IPS-20b (cell line): ENCODE data around the gene HPGD.
A peak's percentile ranks its signal among the peaks of the same experiment; 100 is the strongest.

Experiments
- H3K27ac ChIP-seq: one replicate; pipeline ENCODE4 v1.5.1; 2013; ENCODE audit warnings: low read length
- H3K27me3 ChIP-seq: 2 replicates; pipeline ENCODE4 v1.6.1; 2013; ENCODE audit warnings: mild to moderate bottlenecking, low read length, inconsistent platforms; ENCODE audit not compliant: insufficient read depth
- H3K36me3 ChIP-seq: 2 replicates; pipeline ENCODE4 v1.6.1; 2013; ENCODE audit warnings: low read depth, mild to moderate bottlenecking, inconsistent platforms, low read length, moderate library complexity; ENCODE audit not compliant: insufficient read depth
- H3K4me1 ChIP-seq: 2 replicates; pipeline ENCODE4 v1.6.1; 2013; ENCODE audit warnings: mild to moderate bottlenecking, control low read depth, inconsistent platforms, low read length, moderate library complexity; ENCODE audit not compliant: insufficient read depth
- H3K4me3 ChIP-seq: 2 replicates; pipeline ENCODE4 v1.5.1; 2013; ENCODE audit warnings: mild to moderate bottlenecking, low read length, inconsistent platforms
- H3K9ac ChIP-seq: 2 replicates; pipeline ENCODE4 v1.6.1; 2013; ENCODE audit warnings: low read depth, mild to moderate bottlenecking, inconsistent platforms, low read length, moderate library complexity
- H3K9me3 ChIP-seq: 2 replicates; pipeline ENCODE4 v1.6.1; 2013; ENCODE audit warnings: mild to moderate bottlenecking, low read depth, low read length, inconsistent platforms; ENCODE audit not compliant: insufficient read depth

The HPGD gene

GRCh38 chr4:174524242-174524641 is 2.0 kb upstream of the HPGD start:
- Histone ChIP-seq H3K4me3 (no peak overlapping the region), H3K36me3 (no peaks in the 10 kb centered on the region), H3K27ac (no peak overlapping the region), H3K4me1 (peaks cover 11% of the 10 kb centered on the region), H3K27me3 (peaks cover 41% of the 10 kb centered on the region), H3K9ac (no peak overlapping the region), H3K9me3 (no peaks in the 10 kb centered on the region)

- Histone ChIP-seq H3K9me3 (no peaks in the 10 kb centered on the region), H3K4me1 (peaks cover 10% of the 10 kb centered on the region), H3K4me3 (peak overlapping the region; percentile 87), H3K27ac (no peak overlapping the region), H3K27me3 (peaks cover 41% of the 10 kb centered on the region), H3K9ac (peak overlapping the region; percentile 43; the same call in 1 of the 2 replicates), H3K36me3 (no peaks in the 10 kb centered on the region)
Observed at GRCh38 chr4:174523025-174523693, 871 bp upstream of the HPGD start.

GRCh38 chr4:174521800-174522182 is 497 bp downstream of the HPGD start:
- H3K27me3 ChIP-seq, result peaks cover 41% of the 10 kb centered on the region
- peaks cover 9% of the 10 kb centered on the region for H3K4me1 ChIP-seq
- no peak overlapping the region for H3K27ac ChIP-seq
- H3K4me3 ChIP-seq, result peak overlapping the region; percentile 87
- no peaks in the 10 kb centered on the region for H3K36me3 ChIP-seq
- no peaks in the 10 kb centered on the region for H3K9me3 ChIP-seq
- peak overlapping the region; percentile 43; the same call in 1 of the 2 replicates for H3K9ac ChIP-seq

GRCh38 chr4:174520660-174521059 is 1.6 kb downstream of the HPGD start:
- H3K9ac ChIP-seq, result no peak overlapping the region
- H3K27ac ChIP-seq, result no peak overlapping the region
- peaks cover 9% of the 10 kb centered on the region for H3K4me1 ChIP-seq
- no peaks in the 10 kb centered on the region for H3K36me3 ChIP-seq
- H3K27me3 ChIP-seq, result peaks cover 41% of the 10 kb centered on the region
- H3K4me3 ChIP-seq, result no peak overlapping the region
- H3K9me3 ChIP-seq, result no peaks in the 10 kb centered on the region

- Histone ChIP-seq H3K27ac (no peak overlapping the region), H3K4me1 (peaks cover under 1% of the 10 kb centered on the region; the same call in 1 of the 2 replicates), H3K27me3 (peaks cover 25% of the 10 kb centered on the region), H3K4me3 (no peak overlapping the region), H3K36me3 (no peaks in the 10 kb centered on the region), H3K9ac (no peak overlapping the region), H3K9me3 (no peaks in the 10 kb centered on the region)
Observed at GRCh38 chr4:174517502-174518445, 4.5 kb downstream of the HPGD start.

- Histone ChIP-seq H3K9ac (no peak overlapping the region), H3K4me3 (no peak overlapping the region), H3K4me1 (no peaks in the 10 kb centered on the region), H3K9me3 (no peaks in the 10 kb centered on the region), H3K27me3 (peaks cover 15% of the 10 kb centered on the region), H3K27ac (no peak overlapping the region), H3K36me3 (no peaks in the 10 kb centered on the region)
Observed at GRCh38 chr4:174516794-174517193, 5.5 kb downstream of the HPGD start.

GRCh38 chr4:174516345-174516744 is 5.9 kb downstream of the HPGD start:
- Histone ChIP-seq H3K4me3 (no peak overlapping the region), H3K36me3 (no peaks in the 10 kb centered on the region), H3K9ac (no peak overlapping the region), H3K27ac (no peak overlapping the region), H3K27me3 (peaks cover 10% of the 10 kb centered on the region), H3K9me3 (no peaks in the 10 kb centered on the region), H3K4me1 (no peaks in the 10 kb centered on the region)

GRCh38 chr4:174512745-174513144 is 9.5 kb downstream of the HPGD start:
- H3K9ac ChIP-seq, result no peak overlapping the region
- H3K36me3 ChIP-seq, result no peaks in the 10 kb centered on the region
- no peaks in the 10 kb centered on the region for H3K4me1 ChIP-seq
- no peaks in the 10 kb centered on the region for H3K9me3 ChIP-seq
- no peak overlapping the region for H3K4me3 ChIP-seq
- H3K27ac ChIP-seq, result no peak overlapping the region
- H3K27me3 ChIP-seq, result no peaks in the 10 kb centered on the region

- Histone ChIP-seq H3K9me3 (no peaks in the 10 kb centered on the region), H3K9ac (no peak overlapping the region), H3K27me3 (no peaks in the 10 kb centered on the region), H3K4me3 (no peak overlapping the region), H3K36me3 (no peaks in the 10 kb centered on the region), H3K27ac (no peak overlapping the region), H3K4me1 (no peaks in the 10 kb centered on the region)
Observed at GRCh38 chr4:174505892-174506291, 16.4 kb downstream of the HPGD start.

GRCh38 chr4:174505007-174505406 is 17.3 kb downstream of the HPGD start:
- Histone ChIP-seq H3K9me3 (no peaks in the 10 kb centered on the region), H3K27ac (no peak overlapping the region), H3K4me3 (no peak overlapping the region), H3K36me3 (no peaks in the 10 kb centered on the region), H3K27me3 (no peaks in the 10 kb centered on the region), H3K9ac (no peak overlapping the region), H3K4me1 (no peaks in the 10 kb centered on the region)

GRCh38 chr4:174503079-174503715 is 19.1 kb downstream of the HPGD start:
- H3K27ac ChIP-seq, result no peak overlapping the region
- no peak overlapping the region for H3K4me3 ChIP-seq
- no peak overlapping the region for H3K9ac ChIP-seq
- no peaks in the 10 kb centered on the region for H3K27me3 ChIP-seq
- no peaks in the 10 kb centered on the region for H3K36me3 ChIP-seq
- H3K9me3 ChIP-seq, result no peaks in the 10 kb centered on the region
- H3K4me1 ChIP-seq, result no peaks in the 10 kb centered on the region
